SW 1271 (cell line): ENCODE measurements around the gene CMTM6.
"Not testable (repeated sequence)": the region's sequence is repeated elsewhere in the genome, so short reads cannot be mapped to it uniquely, and the experiment has no call there.

Experiments used
- DNase-seq, 2 experiments: peaks; one replicate each; lab custom pipeline; 2025; lab: John Stamatoyannopoulos, UW

CMTM6 gene

GRCh38 chr3:32447865-32448400, 54.7 kb downstream of the CMTM6 start:
- no peak for DNase-seq

- DNase-seq: peak in 1 of 2 experiments; percentile 27
Observed at GRCh38 chr3:32443478-32443877, 59.2 kb downstream of the CMTM6 start.

GRCh38 chr3:32442766-32443165, 59.9 kb downstream of the CMTM6 start:
- DNase-seq: peak in 1 of 2 experiments; percentile 31

GRCh38 chr3:32440611-32441350, 61.9 kb downstream of the CMTM6 start:
- DNase-seq: no peak

- DNase-seq: not testable (repeated sequence)
Observed at GRCh38 chr3:32439421-32439820, 63.2 kb downstream of the CMTM6 start.

- DNase-seq: no peak
Observed at GRCh38 chr3:32438596-32439344, 63.9 kb downstream of the CMTM6 start.

GRCh38 chr3:32437896-32438295, 64.8 kb downstream of the CMTM6 start:
- no peak for DNase-seq

- DNase-seq: no peak
Observed at GRCh38 chr3:32436816-32437189, 65.8 kb downstream of the CMTM6 start.

- no peak for DNase-seq
Observed at GRCh38 chr3:32435911-32436815, 66.5 kb downstream of the CMTM6 start.

- DNase-seq: no peak
Observed at GRCh38 chr3:32434206-32434605, 68.4 kb downstream of the CMTM6 start.

GRCh38 chr3:32432711-32433530, 69.7 kb downstream of the CMTM6 start:
- DNase-seq: no peak

GRCh38 chr3:32432045-32432710, 70.5 kb downstream of the CMTM6 start:
- no peak for DNase-seq

GRCh38 chr3:32431481-32431880, 71.2 kb downstream of the CMTM6 start:
- no peak for DNase-seq
